ENCODE results near the gene EFCAB11. TPM values are rescaled to one million over a fixed set of nuclear protein-coding genes. Genes with fewer than 3 reads are reported as not detected.

EFCAB11 gene
- total and polyA plus RNA-seq, 2 donors (not counting 3 experiments of a cell fraction or from before 2014, with no cell fraction given): 2.8 to 6.3 TPM

DNA sequence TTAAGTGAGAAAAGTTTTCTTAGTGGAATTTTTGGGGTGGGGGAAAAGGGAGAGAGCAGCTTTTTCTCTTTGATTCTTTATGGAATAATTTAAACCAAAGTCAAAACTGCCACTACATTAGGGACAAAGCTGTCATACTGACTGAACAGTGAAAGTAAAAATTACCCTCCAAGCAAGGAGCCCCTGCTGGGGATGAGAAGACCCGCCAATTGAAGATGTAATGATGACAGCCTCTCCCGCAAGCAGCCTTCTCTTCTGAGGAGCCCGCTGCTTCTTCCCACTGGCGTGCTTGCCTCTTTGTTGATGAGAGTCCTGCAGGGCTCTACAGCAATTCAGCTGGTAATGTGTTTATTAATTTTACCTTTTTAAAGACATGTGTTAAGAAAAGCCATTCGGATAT, 151.0 kb downstream of the EFCAB11 start:
- Histone ChIP-seq H2AFZ (ENCODE audit: low read depth, low read length) (no peak overlapping the region), H3K27ac (ENCODE audit: insufficient read depth, low read depth, low read length) (no peak overlapping the region), H3K79me2 (ENCODE audit: control insufficient read depth, insufficient read depth, low read length) (no peaks in the 10 kb centered on the region), H3K36me3 (ENCODE audit: control insufficient read depth in 2 of 2, extremely low read depth in 1 of 2, insufficient read depth in 2 of 2, low read length in 2 of 2) (no peaks in the 10 kb centered on the region), H4K20me1 (replicated peaks; ENCODE audit: control insufficient read depth, extremely low read depth, insufficient read depth, low read length) (no peaks in the 10 kb centered on the region), H3K27me3 (ENCODE audit: control insufficient read depth in 2 of 2, insufficient read depth in 2 of 2, low read length in 2 of 2) (no peaks in the 10 kb centered on the region), H3K4me3 (replicated peaks in 1 of 3; ENCODE audit: insufficient read depth in 1 of 3, low read depth in 1 of 3, low read length in 3 of 3) (no peak overlapping the region), H3K4me1 (ENCODE audit: control insufficient read depth, extremely low read depth, insufficient read depth, low read length) (peaks cover 3% of the 10 kb centered on the region), H3K9me1 (replicated peaks; ENCODE audit: control insufficient read depth, extremely low read depth, insufficient read depth, low read length) (no peaks in the 10 kb centered on the region), H3K9me3 (replicated peaks; ENCODE audit: control insufficient read depth, insufficient read depth, low read length) (no peaks in the 10 kb centered on the region), H3K4me2 (ENCODE audit: insufficient read depth, low read length) (no peak overlapping the region), H3K9ac (replicated peaks; ENCODE audit: extremely low read depth, insufficient read depth, low read length) (no peak overlapping the region)
- TF ChIP-seq GATA2 (IDR thresholded peaks at IDR 0.05; ENCODE audit: insufficient read depth, insufficient read length, low read depth, low read length): no peak
- TF ChIP-seq POLR2AphosphoS5 (IDR thresholded peaks at IDR 0.05; ENCODE audit: insufficient read depth, low read depth, low read length): no peak
- TF ChIP-seq EZH2 (IDR thresholded peaks at IDR 0.05; ENCODE audit: borderline replicate concordance, low read depth, low read length, severe bottlenecking): no peak
- no peak for TF ChIP-seq MYC (IDR thresholded peaks at IDR 0.05; ENCODE audit: low read depth, low read length)
- TF ChIP-seq, protein P1, sequence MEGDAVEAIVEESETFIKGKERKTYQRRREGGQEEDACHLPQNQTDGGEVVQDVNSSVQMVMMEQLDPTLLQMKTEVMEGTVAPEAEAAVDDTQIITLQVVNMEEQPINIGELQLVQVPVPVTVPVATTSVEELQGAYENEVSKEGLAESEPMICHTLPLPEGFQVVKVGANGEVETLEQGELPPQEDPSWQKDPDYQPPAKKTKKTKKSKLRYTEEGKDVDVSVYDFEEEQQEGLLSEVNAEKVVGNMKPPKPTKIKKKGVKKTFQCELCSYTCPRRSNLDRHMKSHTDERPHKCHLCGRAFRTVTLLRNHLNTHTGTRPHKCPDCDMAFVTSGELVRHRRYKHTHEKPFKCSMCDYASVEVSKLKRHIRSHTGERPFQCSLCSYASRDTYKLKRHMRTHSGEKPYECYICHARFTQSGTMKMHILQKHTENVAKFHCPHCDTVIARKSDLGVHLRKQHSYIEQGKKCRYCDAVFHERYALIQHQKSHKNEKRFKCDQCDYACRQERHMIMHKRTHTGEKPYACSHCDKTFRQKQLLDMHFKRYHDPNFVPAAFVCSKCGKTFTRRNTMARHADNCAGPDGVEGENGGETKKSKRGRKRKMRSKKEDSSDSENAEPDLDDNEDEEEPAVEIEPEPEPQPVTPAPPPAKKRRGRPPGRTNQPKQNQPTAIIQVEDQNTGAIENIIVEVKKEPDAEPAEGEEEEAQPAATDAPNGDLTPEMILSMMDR (IDR thresholded peaks at IDR 0.05; ENCODE audit: extremely low read depth in 1 of 2, insufficient read depth in 1 of 2, low read depth in 1 of 2, low read length in 2 of 2): no peak
- no peak for TF ChIP-seq FOS (IDR thresholded peaks at IDR 0.05; ENCODE audit: borderline replicate concordance, insufficient read depth, low read length)
- TF ChIP-seq JUN (IDR thresholded peaks at IDR 0.05; ENCODE audit: borderline replicate concordance, insufficient read depth, insufficient read length, low read depth): no peak
- TF ChIP-seq, protein P2, sequence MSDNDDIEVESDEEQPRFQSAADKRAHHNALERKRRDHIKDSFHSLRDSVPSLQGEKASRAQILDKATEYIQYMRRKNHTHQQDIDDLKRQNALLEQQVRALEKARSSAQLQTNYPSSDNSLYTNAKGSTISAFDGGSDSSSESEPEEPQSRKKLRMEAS (IDR thresholded peaks at IDR 0.05; ENCODE audit: insufficient read depth, insufficient read length): no peak
- no peak for TF ChIP-seq POLR2A (IDR thresholded peaks at IDR 0.05; ENCODE audit: low read depth, low read length)
- no TSS peak for BruUV-seq (replicated peaks)
- intact Hi-C loops (cut with micrococcal nuclease) (no loop called here), dilution Hi-C loops (cut with MboI; ENCODE audit: extremely low pct_ligation_motif_present, low sequenced_read_pairs) (no loop called here)
- ChIA-PET CTCF (no interaction called here), POLR2A (no interaction called here)
- no peak for DNase-seq (ENCODE audit: low read depth, low spot score)
- no peak for FAIRE-seq

Measured in endothelial cell of umbilical vein (primary cell).